Bone marrow (tissue), 2 donors: ENCODE data around the gene ZGPAT.
"Not testable (repeated sequence)": the region's sequence is repeated elsewhere in the genome, so short reads cannot be mapped to it uniquely, and the experiment has no call there.

Experiments used
- DNase-seq, 2 donors: peaks; one replicate each; lab custom pipeline; 2025; lab: John Stamatoyannopoulos, UW

Gene ZGPAT

GRCh38 chr20:63765082-63765873 is 57.4 kb downstream of the ZGPAT start:
- no peak for DNase-seq

- no peak for DNase-seq
Measured at GRCh38 chr20:63765902-63766301, 58.1 kb downstream of the ZGPAT start.

- DNase-seq, result no peak
Measured at GRCh38 chr20:63766695-63767426, 59.0 kb downstream of the ZGPAT start.

GRCh38 chr20:63767456-63767855 is 59.6 kb downstream of the ZGPAT start:
- no peak for DNase-seq

GRCh38 chr20:63767886-63768285 is 60.0 kb downstream of the ZGPAT start:
- DNase-seq, result no peak

- DNase-seq, result no peak
Measured at GRCh38 chr20:63768591-63769515, 61.0 kb downstream of the ZGPAT start.

GRCh38 chr20:63769891-63770474 is 62.1 kb downstream of the ZGPAT start:
- no peak for DNase-seq

- no peak for DNase-seq
Measured at GRCh38 chr20:63771046-63771707, 63.3 kb downstream of the ZGPAT start.

- DNase-seq, result no peak
Measured at GRCh38 chr20:63772781-63773518, 65.1 kb downstream of the ZGPAT start.

GRCh38 chr20:63773571-63774241 is 65.9 kb downstream of the ZGPAT start:
- DNase-seq, result no peak

GRCh38 chr20:63774306-63774705 is 66.5 kb downstream of the ZGPAT start:
- no peak for DNase-seq

- DNase-seq, result no peak
Measured at GRCh38 chr20:63775096-63775978, 67.5 kb downstream of the ZGPAT start.

GRCh38 chr20:63776875-63777274 is 69.0 kb downstream of the ZGPAT start:
- DNase-seq, result not testable (repeated sequence)

GRCh38 chr20:63777614-63778013 is 69.8 kb downstream of the ZGPAT start:
- no peak for DNase-seq

- DNase-seq, result no peak
Measured at GRCh38 chr20:63778034-63778752, 70.4 kb downstream of the ZGPAT start.

- no peak for DNase-seq
Measured at GRCh38 chr20:63778857-63779256, 71.0 kb downstream of the ZGPAT start.

- no peak for DNase-seq
Measured at GRCh38 chr20:63781181-63781580, 73.3 kb downstream of the ZGPAT start.

GRCh38 chr20:63782051-63782471 is 74.2 kb downstream of the ZGPAT start:
- DNase-seq, result no peak
